Gastroesophageal sphincter (tissue), 4 donors: ENCODE results near the gene LLGL1. TPM values are rescaled to one million over a fixed set of nuclear protein-coding genes. Genes with fewer than 3 reads are reported as not detected.
A peak's percentile ranks its signal among the peaks of the same experiment; 100 is the strongest.

Experiments
- ATAC-seq: fragments of 150-250 bp; one replicate; pipeline ENCODE4 v1.9.1; 2016; ENCODE audit warnings: mild to moderate bottlenecking, moderate library complexity
- H3K27ac ChIP-seq, 4 donors: fragments of 200-600 bp; sonication (generic) in 3 of 4; 1 replicate in 3 of 4; 2 replicates in 1 of 4; pipeline ENCODE4 v1.5.1; 2016 to 2019
- H3K27me3 ChIP-seq: fragments of 200-600 bp; sonication (generic); one replicate; pipeline ENCODE4 v1.5.1; 2019
- H3K36me3 ChIP-seq, 2 donors: fragments of 200-600 bp; sonication (generic); one replicate each; pipeline ENCODE4 v1.5.1; 2019; ENCODE audit warnings: control low read depth in 1 of 2
- H3K4me1 ChIP-seq, 3 donors: fragments of 200-600 bp; sonication (generic); 1 replicate in 2 of 3; 2 replicates in 1 of 3; pipeline ENCODE4 v1.5.1; 2016 to 2019; ENCODE audit warnings: control low read depth in 2 of 3
- H3K4me3 ChIP-seq, 2 donors: fragments of 200-600 bp; sonication (generic); one replicate each; pipeline ENCODE4 v1.5.1; 2019; ENCODE audit warnings: mild to moderate bottlenecking in 1 of 2, moderate library complexity in 1 of 2
- H3K9me3 ChIP-seq, 3 donors: fragments of 200-600 bp; sonication (generic); one replicate each; pipeline ENCODE4 v1.5.1; 2017 to 2019; ENCODE audit warnings: control low read depth in 2 of 3
- EP300 ChIP-seq: sonication (generic); formaldehyde crosslinking; IDR thresholded peaks from one replicate; pipeline ENCODE4 v1.6.1; 2017; ENCODE audit warnings: antibody characterized with exemption, mild to moderate bottlenecking
- POLR2A ChIP-seq, 2 donors: fragments of 450-650 bp; IDR thresholded peaks; one replicate each; pipeline ENCODE4 v1.6.1; 2017; ENCODE audit warnings: antibody characterized with exemption in 2 of 2, mild to moderate bottlenecking in 2 of 2, moderate library complexity in 1 of 2
- POLR2AphosphoS5 ChIP-seq: sonication (generic); formaldehyde crosslinking; IDR thresholded peaks from one replicate; pipeline ENCODE4 v1.6.1; 2017; ENCODE audit warnings: antibody characterized with exemption
- WGBS, 2 donors: methylation state at CpG; one replicate each; pipeline ENCODE4 v1.1.5; 2018; ENCODE audit warnings: low coverage in 1 of 2; 5-methylcytosine and 5-hydroxymethylcytosine counted together
- total RNA-seq, 4 donors: library from RNA; depleted of rRNA; stranded (reverse); fragments of >200 nt; gene quantifications; one replicate each; pipeline ENCODE4 v1.1.0, GENCODE V29; 2016
- TF ChIP-seq, protein P1 (sequence below), 4 experiments: fragments of 200-600 bp in 2 of 4; fragments of 450-650 bp in 2 of 4; sonication (generic) in 1 of 4; IDR thresholded peaks; one replicate each; pipeline ENCODE4 v1.5.1; 2017 to 2019; ENCODE audit warnings: antibody characterized with exemption in 4 of 4, mild to moderate bottlenecking in 2 of 4, moderate library complexity in 2 of 4

Gene LLGL1
- total RNA-seq, 4 donors from 2014 or later, result 16.7 to 31.7 (median 22.1) TPM

GRCh38 chr17:18256351-18256750 is 30.9 kb downstream of the LLGL1 start:
- peaks cover 0 to 55% of the 10 kb centered on the region in 2 donors for H3K36me3 ChIP-seq
- no peak for ATAC-seq
- no peaks in the 10 kb centered on the region for H3K9me3 ChIP-seq
- WGBS, 2 donors, result 60 to 63% methylated on average over 1 to 2 of the region's 11 CpGs
- peaks cover 0 to 44% (median 22%) of the 10 kb centered on the region in 3 donors for H3K4me1 ChIP-seq
- no peaks in the 10 kb centered on the region for H3K27me3 ChIP-seq
- TF ChIP-seq POLR2A (IDR thresholded peaks at IDR 0.05) (no peak), EP300 (no peak), POLR2AphosphoS5 (no peak)
- TF ChIP-seq, protein P1, sequence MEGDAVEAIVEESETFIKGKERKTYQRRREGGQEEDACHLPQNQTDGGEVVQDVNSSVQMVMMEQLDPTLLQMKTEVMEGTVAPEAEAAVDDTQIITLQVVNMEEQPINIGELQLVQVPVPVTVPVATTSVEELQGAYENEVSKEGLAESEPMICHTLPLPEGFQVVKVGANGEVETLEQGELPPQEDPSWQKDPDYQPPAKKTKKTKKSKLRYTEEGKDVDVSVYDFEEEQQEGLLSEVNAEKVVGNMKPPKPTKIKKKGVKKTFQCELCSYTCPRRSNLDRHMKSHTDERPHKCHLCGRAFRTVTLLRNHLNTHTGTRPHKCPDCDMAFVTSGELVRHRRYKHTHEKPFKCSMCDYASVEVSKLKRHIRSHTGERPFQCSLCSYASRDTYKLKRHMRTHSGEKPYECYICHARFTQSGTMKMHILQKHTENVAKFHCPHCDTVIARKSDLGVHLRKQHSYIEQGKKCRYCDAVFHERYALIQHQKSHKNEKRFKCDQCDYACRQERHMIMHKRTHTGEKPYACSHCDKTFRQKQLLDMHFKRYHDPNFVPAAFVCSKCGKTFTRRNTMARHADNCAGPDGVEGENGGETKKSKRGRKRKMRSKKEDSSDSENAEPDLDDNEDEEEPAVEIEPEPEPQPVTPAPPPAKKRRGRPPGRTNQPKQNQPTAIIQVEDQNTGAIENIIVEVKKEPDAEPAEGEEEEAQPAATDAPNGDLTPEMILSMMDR (IDR thresholded peaks at IDR 0.05), result no peak
- peak overlapping the region in 1 of 2 donors; percentile 98 for H3K4me3 ChIP-seq
- H3K27ac ChIP-seq, result peak overlapping the region in 1 of 4 donors; percentile 94

GRCh38 chr17:18256776-18257175 is 31.3 kb downstream of the LLGL1 start:
- Histone ChIP-seq H3K9me3 (no peaks in the 10 kb centered on the region), H3K4me3 (peak overlapping the region in 1 of 2 donors; percentile 98), H3K27me3 (no peaks in the 10 kb centered on the region), H3K4me1 (peaks cover 0 to 49% (median 26%) of the 10 kb centered on the region in 3 donors), H3K27ac (peak overlapping the region in 3 of 4 donors; percentile 91 to 99 (median 94)), H3K36me3 (peaks cover 0 to 51% of the 10 kb centered on the region in 2 donors)
- ATAC-seq, result no peak
- TF ChIP-seq EP300, result no peak
- TF ChIP-seq, protein P1 (IDR thresholded peaks at IDR 0.05), result no peak
- TF ChIP-seq POLR2AphosphoS5, result no peak
- TF ChIP-seq POLR2A (IDR thresholded peaks at IDR 0.05), result no peak
- WGBS, 2 donors, result 83% methylated on average over 1 of the region's 7 CpGs; no CpG with 5 or more reads in 1 of the 2 donors

DNA sequence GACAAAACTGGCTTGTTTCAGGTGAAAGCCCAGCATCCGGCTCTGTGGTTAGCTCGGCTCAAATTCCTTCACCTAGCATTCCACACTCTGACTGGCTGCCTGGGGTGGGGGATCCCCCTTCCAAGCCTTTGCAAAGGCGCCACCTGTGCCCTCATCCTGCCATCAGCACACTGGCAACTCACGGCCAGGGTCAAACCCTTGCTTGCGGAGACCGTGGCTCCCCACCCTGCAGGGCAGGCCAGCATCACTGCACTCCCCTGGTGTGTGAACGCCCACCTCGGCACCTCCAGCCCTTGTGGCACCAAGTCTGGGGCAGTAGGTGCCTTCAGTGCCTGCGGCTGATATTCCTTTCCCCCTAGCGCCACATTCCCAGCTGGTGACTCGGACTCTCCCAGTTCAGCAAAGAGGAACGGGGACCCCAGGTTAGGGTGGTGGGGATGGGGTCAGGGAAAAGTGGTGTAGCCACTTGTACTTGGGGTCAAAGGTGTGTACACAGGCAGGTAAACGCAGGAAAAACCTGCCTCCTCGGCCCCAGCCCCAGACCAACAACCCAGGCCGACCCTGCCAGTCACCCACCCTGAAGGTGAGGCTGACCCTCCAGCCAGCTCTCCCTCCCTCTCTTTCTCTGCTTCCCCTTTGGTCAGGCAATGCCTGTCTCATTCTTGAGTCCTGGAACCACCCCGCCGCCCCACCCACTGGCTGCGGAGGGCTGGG is 32.0 kb downstream of the LLGL1 start:
- Histone ChIP-seq H3K27me3 (no peaks in the 10 kb centered on the region), H3K4me3 (peak overlapping the region; percentile 44 to 98), H3K4me1 (peaks cover 0 to 55% (median 32%) of the 10 kb centered on the region in 3 donors), H3K36me3 (peaks cover 0 to 44% of the 10 kb centered on the region in 2 donors), H3K27ac (peak overlapping the region; percentile 60 to 99 (median 92)), H3K9me3 (no peaks in the 10 kb centered on the region)
- 6 to 10% methylated on average over 3 of the region's 18 CpGs for WGBS, 2 donors
- no peak for ATAC-seq
- TF ChIP-seq POLR2AphosphoS5, result no peak
- TF ChIP-seq POLR2A (IDR thresholded peaks at IDR 0.05), result no peak
- TF ChIP-seq EP300, result no peak
- TF ChIP-seq, protein P1 (IDR thresholded peaks at IDR 0.05), result no peak

DNA sequence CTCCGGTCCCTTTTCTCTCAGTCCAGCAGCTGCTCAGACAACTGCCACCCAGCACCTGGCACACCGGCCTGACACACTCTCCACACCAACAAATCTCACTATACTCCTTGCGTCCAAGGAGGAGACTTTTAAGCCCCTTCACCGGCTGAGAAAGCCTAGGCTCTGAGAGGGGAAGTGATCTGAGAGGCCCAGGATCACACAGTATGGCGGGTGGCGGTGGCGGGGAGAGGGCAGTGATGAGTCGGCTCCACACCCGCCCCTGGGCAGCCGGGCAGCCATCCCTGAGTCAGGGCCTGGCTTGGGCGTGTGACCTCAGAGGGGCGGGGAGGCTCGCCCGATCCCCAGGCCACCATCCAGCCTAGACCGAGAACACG is 32.5 kb downstream of the LLGL1 start:
- TF ChIP-seq POLR2A (IDR thresholded peaks at IDR 0.05), result no peak
- peak; percentile 25 for TF ChIP-seq POLR2AphosphoS5
- TF ChIP-seq, protein P1 (IDR thresholded peaks at IDR 0.05), result no peak
- Histone ChIP-seq H3K27me3 (no peaks in the 10 kb centered on the region), H3K4me3 (peak overlapping the region; percentile 44 to 98), H3K36me3 (peaks cover 0 to 43% of the 10 kb centered on the region in 2 donors), H3K9me3 (no peaks in the 10 kb centered on the region), H3K27ac (peak overlapping the region; percentile 60 to 99 (median 92)), H3K4me1 (peaks cover 0 to 61% (median 32%) of the 10 kb centered on the region in 3 donors)
- peak; percentile 77 for ATAC-seq
- 0% methylated on average over 1 of the region's 16 CpGs; no CpG with 5 or more reads in 1 of the 2 donors for WGBS, 2 donors
